ENCODE data around the gene TTLL4.
A peak's percentile ranks its signal among the peaks of the same experiment; 100 is the strongest.
"Not testable (repeated sequence)": the region's sequence is repeated elsewhere in the genome, so short reads cannot be mapped to it uniquely, and the experiment has no call there.

The TTLL4 gene

GRCh38 chr2:218746960-218747359 is 36.3 kb downstream of the TTLL4 start:
- no peak for DNase-seq

GRCh38 chr2:218748741-218749441 is 38.3 kb downstream of the TTLL4 start:
- no peak for DNase-seq

GRCh38 chr2:218754201-218754600 is 43.6 kb downstream of the TTLL4 start:
- no peak for DNase-seq

DNA sequence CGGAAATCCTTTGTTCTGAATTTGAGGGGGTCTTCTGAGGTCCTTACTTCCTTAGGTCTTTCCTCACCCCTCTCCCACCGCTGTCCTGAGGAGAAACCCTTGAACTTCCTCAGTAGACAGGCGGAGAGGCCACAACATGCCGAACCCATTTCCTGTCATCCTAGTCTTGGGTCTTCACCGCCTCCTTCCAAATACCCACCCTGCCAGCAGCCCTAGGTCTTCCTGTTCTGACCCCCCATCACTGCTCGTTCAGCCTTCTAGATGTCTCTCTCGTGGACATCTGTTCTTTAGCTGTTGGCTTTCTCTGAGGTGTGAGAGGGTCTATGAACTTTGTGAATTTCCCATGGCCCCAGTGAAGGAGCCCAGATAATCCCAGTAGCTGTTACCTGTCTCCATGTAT is 44.1 kb downstream of the TTLL4 start:
- no peak for DNase-seq

DNA sequence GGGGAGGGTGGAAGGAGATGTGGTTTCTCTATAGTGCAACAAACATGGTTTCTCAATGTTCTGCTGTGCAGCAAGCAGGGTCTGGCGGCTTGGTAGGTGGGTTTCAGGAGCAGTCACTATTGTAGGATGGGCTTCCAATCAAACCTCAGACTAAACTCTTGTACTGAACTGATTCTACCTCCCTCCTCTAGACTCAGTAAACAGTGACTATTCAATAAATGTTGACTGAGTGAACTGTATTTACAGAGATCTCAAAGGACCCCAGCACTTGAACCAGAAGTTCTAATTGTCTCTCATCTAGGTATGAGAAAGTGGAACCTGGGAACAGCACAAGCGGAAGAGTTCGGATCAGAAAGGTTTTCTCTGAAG is 44.5 kb downstream of the TTLL4 start:
- DNase-seq: no peak

DNA sequence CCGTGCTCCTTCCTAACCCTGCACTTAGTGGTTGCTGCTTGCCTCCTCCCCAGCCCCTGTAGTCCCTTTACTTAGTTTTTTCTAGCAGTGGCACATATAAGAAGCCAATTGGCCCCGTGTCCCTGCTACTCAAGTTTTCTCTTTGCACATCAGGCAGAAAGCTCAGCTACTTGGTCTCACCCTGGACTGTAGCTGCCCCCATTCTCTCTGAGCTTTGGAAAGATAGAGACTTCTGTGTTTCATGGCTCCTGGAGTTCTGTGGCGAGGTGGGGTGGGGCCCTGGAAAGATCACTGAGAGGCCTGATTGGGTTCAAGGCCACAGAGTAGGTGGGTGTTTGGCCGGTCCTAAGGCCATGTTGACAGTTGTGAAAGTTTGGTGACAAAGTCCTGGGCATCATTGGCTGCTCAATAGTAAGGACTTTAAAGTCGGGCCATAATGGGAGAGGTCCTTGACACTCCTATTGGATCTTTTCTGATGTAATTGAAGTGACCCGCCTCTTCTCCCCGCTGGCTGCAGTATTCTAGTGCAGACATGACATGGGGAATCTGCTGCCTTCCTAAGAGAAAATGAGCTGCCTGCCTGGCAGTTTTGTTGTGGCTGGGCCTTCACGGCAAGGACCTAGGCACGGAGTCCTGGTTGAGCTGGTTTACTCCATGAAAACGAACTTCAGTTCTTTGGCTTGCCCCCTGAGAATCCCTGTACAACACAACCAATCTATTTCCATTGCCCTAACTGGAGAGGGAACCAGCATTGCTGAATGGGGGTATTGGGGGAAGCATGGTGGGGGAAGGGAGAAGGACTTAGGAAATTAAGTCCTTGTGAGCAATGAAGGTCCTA is 45.2 kb downstream of the TTLL4 start:
- DNase-seq: no peak

DNA sequence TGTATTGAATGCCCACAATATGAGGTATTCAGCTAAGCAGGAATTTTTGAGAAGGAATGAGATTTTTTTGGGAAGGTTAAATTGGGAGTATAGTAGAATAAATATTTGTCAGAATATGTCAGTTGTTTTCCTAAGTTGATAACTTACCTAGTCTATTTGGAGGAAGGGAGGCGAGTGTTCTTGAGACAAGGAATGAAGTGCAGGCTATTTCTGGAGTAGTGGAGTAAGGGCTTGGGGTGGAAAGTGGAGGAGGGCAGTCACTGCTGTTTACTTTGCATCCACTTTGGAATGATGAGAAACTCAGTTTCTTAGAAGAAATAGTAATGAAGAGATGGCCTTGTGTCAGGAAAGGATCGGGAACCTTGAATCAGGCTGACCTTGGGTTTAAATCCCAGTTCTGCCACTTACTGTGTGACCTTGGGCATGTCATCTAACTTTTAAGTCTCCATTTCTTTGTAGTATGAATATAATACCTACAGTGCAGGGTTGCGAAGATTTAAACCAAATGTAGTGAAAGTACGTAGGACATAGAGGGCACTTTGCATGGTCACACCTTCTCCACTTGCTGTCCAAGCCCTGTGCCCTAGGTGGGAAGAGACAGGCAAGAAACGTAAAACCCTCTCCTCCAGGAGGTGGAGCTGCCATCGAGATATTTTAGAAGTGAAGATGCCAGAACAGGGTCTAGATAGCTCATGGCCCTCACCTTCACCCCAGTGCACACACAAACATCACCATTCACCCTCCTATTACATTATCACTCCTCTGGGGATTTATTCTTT is 46.2 kb downstream of the TTLL4 start:
- DNase-seq: no peak

DNA sequence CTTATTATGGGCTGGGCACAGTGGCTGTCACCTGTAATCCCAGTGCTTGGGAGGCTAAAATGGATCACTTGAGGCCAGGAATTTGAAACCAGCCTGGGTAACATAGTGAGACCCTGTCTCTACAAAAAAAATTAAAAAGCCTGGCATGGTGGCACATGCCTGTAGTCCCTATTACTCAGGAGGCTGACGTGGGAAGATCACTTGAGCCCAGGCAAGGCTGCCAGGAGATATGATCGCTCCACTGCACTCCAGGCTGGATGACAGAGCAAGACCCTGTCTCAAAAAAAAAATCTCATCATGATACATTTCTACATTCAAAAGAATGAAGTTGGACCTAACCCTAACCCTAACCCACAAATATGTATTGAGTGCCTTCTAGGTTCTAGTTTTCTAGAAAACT is 51.2 kb downstream of the TTLL4 start:
- no peak for DNase-seq

DNA sequence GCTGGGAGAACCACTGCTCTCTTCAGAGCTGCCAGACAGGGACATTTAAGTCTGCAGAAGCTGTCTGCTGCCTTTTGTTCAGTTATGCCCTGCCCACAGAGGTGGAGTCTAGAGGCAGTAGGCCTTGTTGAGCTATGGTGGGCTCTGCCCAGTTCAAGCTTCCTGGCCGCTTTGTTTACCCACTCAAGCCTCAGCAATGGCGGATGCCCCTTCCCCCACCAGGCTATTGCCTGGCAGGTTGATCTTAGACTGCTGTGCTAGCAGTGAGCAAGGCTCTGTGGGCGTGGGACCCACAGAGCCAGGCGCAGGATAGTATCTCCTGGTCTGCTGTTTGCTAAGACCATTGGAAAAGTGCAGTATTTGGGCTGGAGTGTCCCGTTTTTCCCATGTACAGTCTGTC is 62.1 kb downstream of the TTLL4 start:
- not testable (repeated sequence) for DNase-seq

GRCh38 chr2:218773881-218774280 is 63.2 kb downstream of the TTLL4 start:
- DNase-seq: no peak

DNA sequence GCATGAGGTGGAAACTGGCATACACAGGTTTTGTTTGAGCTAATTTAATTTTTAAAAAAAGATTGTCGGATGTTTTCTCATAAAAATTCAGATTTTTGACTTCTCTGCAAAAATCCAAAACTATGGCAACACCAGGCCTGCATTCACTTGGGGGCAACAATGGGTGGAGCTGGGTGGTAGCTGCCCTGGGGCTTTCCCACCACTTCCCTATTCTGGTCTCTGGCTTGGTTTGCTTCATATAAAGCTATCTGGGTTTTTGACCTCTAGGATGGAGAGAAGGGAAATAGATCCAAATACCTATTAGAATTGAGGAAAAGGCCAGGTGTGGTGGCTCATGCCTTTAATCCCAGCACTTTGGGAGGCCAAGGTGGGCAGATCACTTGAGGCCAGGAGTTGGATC is 65.9 kb downstream of the TTLL4 start:
- no peak for DNase-seq

DNA sequence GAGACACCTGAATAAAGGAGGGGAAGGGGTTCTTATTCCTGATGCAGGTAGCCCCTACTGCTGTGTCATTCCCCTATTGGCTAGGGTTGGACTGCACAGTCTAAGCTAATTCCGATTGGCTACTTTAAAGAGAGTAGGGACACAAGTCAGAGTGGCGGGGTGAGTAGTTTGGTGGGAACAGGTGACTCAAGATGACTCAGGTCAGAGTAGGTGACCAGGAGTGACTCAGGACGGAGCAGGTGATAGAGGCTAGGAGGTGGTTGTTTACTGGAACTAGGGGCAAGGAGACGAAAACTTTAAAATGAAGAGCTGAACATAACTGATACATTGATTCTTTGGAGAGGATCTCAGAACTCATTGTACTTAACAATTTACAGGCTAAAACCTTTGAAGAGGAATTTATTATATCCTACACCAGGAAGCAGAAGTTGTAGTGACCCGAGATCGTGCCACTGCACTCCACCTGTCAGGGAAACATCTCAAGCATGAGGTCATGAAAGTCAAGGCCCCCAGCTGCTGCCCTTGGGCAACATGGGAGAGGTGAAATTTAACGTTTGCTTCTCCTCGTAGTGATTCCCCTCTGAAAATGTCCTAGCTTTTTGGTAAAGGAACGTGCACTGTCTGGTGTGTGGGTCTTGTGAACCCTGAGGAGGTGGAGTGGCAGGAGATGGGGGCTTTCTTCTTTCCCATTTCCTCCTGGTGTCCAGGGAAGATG is 66.8 kb downstream of the TTLL4 start:
- no peak for DNase-seq

GRCh38 chr2:218780046-218780445 is 69.4 kb downstream of the TTLL4 start:
- no peak for DNase-seq

DNA sequence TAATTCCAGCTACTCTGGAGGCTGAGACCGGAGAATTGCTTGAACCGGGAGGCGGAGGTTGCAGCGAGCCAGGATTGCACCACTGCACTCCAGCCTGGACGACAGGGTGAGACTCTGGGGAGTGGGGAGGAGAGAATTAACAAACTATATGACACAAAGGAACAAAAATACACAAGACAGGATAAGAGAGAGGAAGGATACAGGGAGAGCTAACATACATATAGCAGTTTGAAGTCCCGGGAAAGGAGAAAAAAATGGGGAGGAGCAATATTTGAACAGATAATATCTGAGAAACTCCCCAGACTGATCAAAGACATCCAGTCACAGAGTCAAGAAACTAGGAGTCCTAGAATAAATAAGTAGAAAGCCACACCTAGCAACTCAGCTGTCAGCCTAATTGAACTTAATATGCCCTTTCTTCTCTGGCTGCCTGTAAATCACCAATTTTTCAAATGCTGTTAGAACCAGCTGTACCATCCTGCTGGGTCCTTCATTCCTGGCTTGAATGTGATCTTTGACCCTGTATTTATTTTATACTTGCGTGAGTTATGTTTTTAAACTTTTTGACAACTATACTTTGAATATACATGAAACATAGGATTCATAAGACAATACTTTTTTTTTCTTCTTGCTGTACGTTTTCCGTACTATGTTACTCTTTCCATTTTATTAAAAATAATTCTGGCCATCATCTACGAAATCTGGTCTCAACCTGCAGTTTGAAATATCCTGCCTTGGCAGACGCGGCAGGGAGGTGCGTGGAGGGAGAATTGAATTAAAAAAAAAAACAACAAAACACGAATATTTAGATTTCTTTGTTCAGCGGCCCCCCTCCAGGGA is 70.4 kb downstream of the TTLL4 start:
- DNase-seq: peak; percentile 22

- DNase-seq: peak; percentile 52
These were observed 71.3 kb downstream of the TTLL4 start, which contains the start of gene CYP27A1 for GRCh38 chr2:218781691-218782527. Gene CYP27A1 (plus strand): TSS chr2:218782147. CDS start chr2:218782183, 36 bp downstream.

DNA sequence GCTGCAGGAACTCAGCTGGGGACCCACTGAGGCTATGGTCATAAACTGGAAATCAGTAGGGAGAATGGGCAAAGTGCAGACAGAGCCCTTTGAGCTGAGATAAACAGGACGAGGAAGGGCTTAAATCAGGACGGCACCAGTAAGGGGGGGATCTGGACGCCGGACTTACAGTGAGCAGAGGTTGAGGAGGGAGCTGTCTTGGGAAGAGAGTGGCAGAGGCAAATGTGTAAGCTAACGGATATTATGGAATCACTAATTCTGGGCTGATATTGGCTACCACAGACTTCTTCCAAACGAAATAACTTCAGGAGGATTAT is 71.9 kb downstream of the TTLL4 start:
- no peak for DNase-seq

DNA sequence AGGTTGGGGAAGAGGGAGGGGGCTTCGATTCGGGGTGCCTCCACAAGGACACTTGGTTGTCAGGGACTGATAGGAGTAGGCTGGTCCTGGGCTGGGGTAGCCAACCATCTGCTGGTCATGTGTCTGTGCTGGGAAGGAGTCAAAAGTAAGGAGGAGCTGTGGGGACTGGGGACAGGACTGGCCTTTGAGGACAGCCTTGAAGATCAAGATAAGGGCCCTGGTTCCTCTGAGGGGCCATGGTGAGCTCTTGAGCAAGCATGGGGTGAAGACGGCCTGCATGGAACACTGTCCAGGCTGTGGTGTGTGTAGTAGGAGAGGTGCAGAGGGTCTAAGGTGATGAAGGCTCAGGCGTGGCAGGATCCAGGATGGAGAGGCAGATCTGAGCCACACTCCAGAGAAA is 73.1 kb downstream of the TTLL4 start:
- DNase-seq: no peak

- no peak for DNase-seq
These were observed 74.5 kb downstream of the TTLL4 start for GRCh38 chr2:218785103-218785502.

DNA sequence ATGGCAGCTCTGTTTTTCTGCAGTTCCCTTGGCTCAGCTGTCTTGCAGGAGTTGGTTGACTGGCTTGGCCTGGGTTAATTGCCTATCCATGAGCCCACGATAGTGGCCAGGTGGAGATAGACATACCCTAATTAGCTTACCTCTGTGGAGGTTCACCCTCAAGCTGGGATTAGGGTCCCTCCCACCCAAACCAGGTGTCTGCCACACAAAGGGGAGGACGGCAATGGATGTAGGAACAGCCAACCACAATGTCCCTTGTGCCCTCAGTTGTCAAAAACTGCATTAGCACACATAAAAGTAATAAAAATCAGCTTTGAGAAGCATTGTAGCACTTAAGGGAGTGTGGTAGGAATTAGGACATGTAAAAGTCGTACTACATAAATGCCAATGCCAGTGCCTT is 75.5 kb downstream of the TTLL4 start:
- DNase-seq: no peak

GRCh38 chr2:218788529-218789255 is 78.1 kb downstream of the TTLL4 start:
- DNase-seq: no peak

- no peak for DNase-seq
These were observed 81.8 kb downstream of the TTLL4 start for GRCh38 chr2:218792433-218792832.

Data from NCI-H82 (cell line).